ENCODE data around the gene DOCK11.

DOCK11 gene

GRCh38 chrX:118534716-118535493 is 39.3 kb downstream of the DOCK11 start:
- peak; percentile 60 for FAIRE-seq

- no peak for FAIRE-seq
These were observed 40.6 kb downstream of the DOCK11 start for GRCh38 chrX:118536204-118536603.

- FAIRE-seq: no peak
These were observed 41.3 kb downstream of the DOCK11 start for GRCh38 chrX:118536687-118537461.

GRCh38 chrX:118538386-118538785 is 42.8 kb downstream of the DOCK11 start:
- FAIRE-seq: no peak

GRCh38 chrX:118540342-118540741 is 44.7 kb downstream of the DOCK11 start:
- FAIRE-seq: no peak

GRCh38 chrX:118541482-118541881 is 45.9 kb downstream of the DOCK11 start:
- FAIRE-seq: no peak

- no peak for FAIRE-seq
These were observed 49.9 kb downstream of the DOCK11 start for GRCh38 chrX:118545510-118545909.

- FAIRE-seq: no peak
These were observed 53.2 kb downstream of the DOCK11 start for GRCh38 chrX:118548841-118549240.

GRCh38 chrX:118550792-118551191 is 55.2 kb downstream of the DOCK11 start:
- FAIRE-seq: no peak

GRCh38 chrX:118551426-118551825 is 55.8 kb downstream of the DOCK11 start:
- no peak for FAIRE-seq

GRCh38 chrX:118552121-118552900 is 56.7 kb downstream of the DOCK11 start:
- FAIRE-seq: no peak

GRCh38 chrX:118553042-118553710 is 57.6 kb downstream of the DOCK11 start:
- FAIRE-seq: no peak

- FAIRE-seq: no peak
These were observed 58.9 kb downstream of the DOCK11 start for GRCh38 chrX:118554511-118554910.

- no peak for FAIRE-seq
These were observed 63.3 kb downstream of the DOCK11 start for GRCh38 chrX:118558926-118559325.

GRCh38 chrX:118560489-118560888 is 64.9 kb downstream of the DOCK11 start:
- FAIRE-seq: no peak

GRCh38 chrX:118562582-118563164 is 67.1 kb downstream of the DOCK11 start:
- FAIRE-seq: no peak

GRCh38 chrX:118564498-118564897 is 68.9 kb downstream of the DOCK11 start:
- no peak for FAIRE-seq

- FAIRE-seq: no peak
These were observed 70.2 kb downstream of the DOCK11 start for GRCh38 chrX:118565853-118566252.

- no peak for FAIRE-seq
These were observed 70.7 kb downstream of the DOCK11 start for GRCh38 chrX:118566359-118566758.

GRCh38 chrX:118569676-118570075 is 74.1 kb downstream of the DOCK11 start:
- FAIRE-seq: peak; percentile 60

- no peak for FAIRE-seq
These were observed 74.6 kb downstream of the DOCK11 start for GRCh38 chrX:118570209-118570608.

- FAIRE-seq: no peak
These were observed 76.2 kb downstream of the DOCK11 start for GRCh38 chrX:118571836-118572235.

All from islet of Langerhans (tissue), 1 donor.